ENCODE data around the gene COX5B.

COX5B gene

DNA sequence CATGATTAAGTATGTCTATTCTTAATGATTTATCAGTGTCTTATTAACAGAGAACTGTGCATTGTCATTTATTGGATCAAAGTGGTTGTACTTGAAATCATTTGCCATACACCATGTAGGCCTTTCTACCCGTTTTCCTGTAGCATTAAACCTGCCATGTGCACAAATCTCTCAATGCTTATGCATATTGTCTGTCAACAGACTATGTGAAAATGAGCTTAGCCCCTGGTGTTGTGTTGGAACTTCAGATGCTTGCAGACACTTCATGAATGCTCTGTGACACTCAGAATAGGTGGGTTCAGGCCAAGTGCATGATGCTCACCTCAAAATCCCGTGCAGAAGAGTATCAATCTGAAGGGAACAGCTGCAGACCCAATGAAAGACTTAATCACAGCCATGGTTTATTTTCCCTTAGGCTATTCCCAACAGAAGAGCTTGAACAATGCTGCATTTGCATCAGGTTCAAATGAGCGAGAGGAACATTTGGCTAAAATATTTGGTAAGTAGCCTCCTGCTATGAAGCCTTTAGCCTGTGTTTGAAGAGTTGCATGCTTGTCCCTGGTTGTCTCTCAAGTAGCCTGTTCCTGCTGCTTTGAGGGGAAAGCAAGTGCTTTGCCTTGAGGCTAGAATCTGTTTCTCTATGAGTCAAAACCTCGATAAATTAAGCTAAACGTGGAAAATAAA lies 29.7 kb downstream of the COX5B start:
- no peaks in the 10 kb centered on the region for H3K27me3 ChIP-seq (ENCODE audit: insufficient read depth, poor library complexity, severe bottlenecking)
- TF ChIP-seq, protein P1, sequence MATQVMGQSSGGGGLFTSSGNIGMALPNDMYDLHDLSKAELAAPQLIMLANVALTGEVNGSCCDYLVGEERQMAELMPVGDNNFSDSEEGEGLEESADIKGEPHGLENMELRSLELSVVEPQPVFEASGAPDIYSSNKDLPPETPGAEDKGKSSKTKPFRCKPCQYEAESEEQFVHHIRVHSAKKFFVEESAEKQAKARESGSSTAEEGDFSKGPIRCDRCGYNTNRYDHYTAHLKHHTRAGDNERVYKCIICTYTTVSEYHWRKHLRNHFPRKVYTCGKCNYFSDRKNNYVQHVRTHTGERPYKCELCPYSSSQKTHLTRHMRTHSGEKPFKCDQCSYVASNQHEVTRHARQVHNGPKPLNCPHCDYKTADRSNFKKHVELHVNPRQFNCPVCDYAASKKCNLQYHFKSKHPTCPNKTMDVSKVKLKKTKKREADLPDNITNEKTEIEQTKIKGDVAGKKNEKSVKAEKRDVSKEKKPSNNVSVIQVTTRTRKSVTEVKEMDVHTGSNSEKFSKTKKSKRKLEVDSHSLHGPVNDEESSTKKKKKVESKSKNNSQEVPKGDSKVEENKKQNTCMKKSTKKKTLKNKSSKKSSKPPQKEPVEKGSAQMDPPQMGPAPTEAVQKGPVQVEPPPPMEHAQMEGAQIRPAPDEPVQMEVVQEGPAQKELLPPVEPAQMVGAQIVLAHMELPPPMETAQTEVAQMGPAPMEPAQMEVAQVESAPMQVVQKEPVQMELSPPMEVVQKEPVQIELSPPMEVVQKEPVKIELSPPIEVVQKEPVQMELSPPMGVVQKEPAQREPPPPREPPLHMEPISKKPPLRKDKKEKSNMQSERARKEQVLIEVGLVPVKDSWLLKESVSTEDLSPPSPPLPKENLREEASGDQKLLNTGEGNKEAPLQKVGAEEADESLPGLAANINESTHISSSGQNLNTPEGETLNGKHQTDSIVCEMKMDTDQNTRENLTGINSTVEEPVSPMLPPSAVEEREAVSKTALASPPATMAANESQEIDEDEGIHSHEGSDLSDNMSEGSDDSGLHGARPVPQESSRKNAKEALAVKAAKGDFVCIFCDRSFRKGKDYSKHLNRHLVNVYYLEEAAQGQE (IDR thresholded peaks at IDR 0.05; ENCODE audit: insufficient replicate concordance, low read depth), result no peak
- TF ChIP-seq POLR2AphosphoS5 (IDR thresholded peaks at IDR 0.05; ENCODE audit: low read depth) (no peak), SPI1 (IDR thresholded peaks at IDR 0.05; ENCODE audit: borderline replicate concordance, low read depth) (no peak), GABPA (IDR thresholded peaks at IDR 0.05; ENCODE audit: low read depth) (no peak)
- TF ChIP-seq, protein P2, sequence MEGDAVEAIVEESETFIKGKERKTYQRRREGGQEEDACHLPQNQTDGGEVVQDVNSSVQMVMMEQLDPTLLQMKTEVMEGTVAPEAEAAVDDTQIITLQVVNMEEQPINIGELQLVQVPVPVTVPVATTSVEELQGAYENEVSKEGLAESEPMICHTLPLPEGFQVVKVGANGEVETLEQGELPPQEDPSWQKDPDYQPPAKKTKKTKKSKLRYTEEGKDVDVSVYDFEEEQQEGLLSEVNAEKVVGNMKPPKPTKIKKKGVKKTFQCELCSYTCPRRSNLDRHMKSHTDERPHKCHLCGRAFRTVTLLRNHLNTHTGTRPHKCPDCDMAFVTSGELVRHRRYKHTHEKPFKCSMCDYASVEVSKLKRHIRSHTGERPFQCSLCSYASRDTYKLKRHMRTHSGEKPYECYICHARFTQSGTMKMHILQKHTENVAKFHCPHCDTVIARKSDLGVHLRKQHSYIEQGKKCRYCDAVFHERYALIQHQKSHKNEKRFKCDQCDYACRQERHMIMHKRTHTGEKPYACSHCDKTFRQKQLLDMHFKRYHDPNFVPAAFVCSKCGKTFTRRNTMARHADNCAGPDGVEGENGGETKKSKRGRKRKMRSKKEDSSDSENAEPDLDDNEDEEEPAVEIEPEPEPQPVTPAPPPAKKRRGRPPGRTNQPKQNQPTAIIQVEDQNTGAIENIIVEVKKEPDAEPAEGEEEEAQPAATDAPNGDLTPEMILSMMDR (IDR thresholded peaks at IDR 0.05; ENCODE audit: insufficient read depth, low read length), result no peak
- DNase-seq (ENCODE audit: low read depth in 1 of 2, low spot score in 1 of 2), result no peak
- H3K4me3 ChIP-seq (replicated peaks; ENCODE audit: insufficient read depth, low read length), result no peak overlapping the region
- H3K27ac ChIP-seq (replicated peaks), result no peak overlapping the region

- TF ChIP-seq SPI1 (IDR thresholded peaks at IDR 0.05; ENCODE audit: borderline replicate concordance, low read depth), result no peak
- TF ChIP-seq, protein P1 (IDR thresholded peaks at IDR 0.05; ENCODE audit: insufficient replicate concordance, low read depth), result no peak
- no peak for TF ChIP-seq GABPA (IDR thresholded peaks at IDR 0.05; ENCODE audit: low read depth)
- no peak for DNase-seq (ENCODE audit: low read depth in 1 of 2, low spot score in 1 of 2)
- H3K27ac ChIP-seq (replicated peaks), result no peak overlapping the region
- H3K27me3 ChIP-seq (ENCODE audit: insufficient read depth, poor library complexity, severe bottlenecking), result no peaks in the 10 kb centered on the region
- no peak overlapping the region for H3K4me3 ChIP-seq (replicated peaks; ENCODE audit: insufficient read depth, low read length)
Observed at GRCh38 chr2:97676620-97677019, 30.8 kb downstream of the COX5B start.

- TF ChIP-seq GABPA (IDR thresholded peaks at IDR 0.05; ENCODE audit: low read depth), result no peak
- no peak for TF ChIP-seq SPI1 (IDR thresholded peaks at IDR 0.05; ENCODE audit: borderline replicate concordance, low read depth)
- TF ChIP-seq, protein P2 (IDR thresholded peaks at IDR 0.05; ENCODE audit: insufficient read depth, low read length), result no peak
- TF ChIP-seq, protein P1 (IDR thresholded peaks at IDR 0.05; ENCODE audit: insufficient replicate concordance, low read depth), result no peak
- TF ChIP-seq POLR2AphosphoS5 (IDR thresholded peaks at IDR 0.05; ENCODE audit: low read depth), result no peak
- DNase-seq (ENCODE audit: low read depth in 1 of 2, low spot score in 1 of 2), result no peak
- no peak overlapping the region for H3K27ac ChIP-seq (replicated peaks)
- H3K27me3 ChIP-seq (ENCODE audit: insufficient read depth, poor library complexity, severe bottlenecking), result no peaks in the 10 kb centered on the region
- H3K4me3 ChIP-seq (replicated peaks; ENCODE audit: insufficient read depth, low read length), result no peak overlapping the region
Observed at GRCh38 chr2:97677480-97677879, 31.6 kb downstream of the COX5B start.

All from HL-60 (cell line).